ENCODE measurements around the gene NOP14. TPM values are rescaled to one million over a fixed set of nuclear protein-coding genes. Genes with fewer than 3 reads are reported as not detected.

The NOP14 gene
- total and polyA plus RNA-seq, 2 donors (not counting 3 experiments of a cell fraction or from before 2014, with no cell fraction given): 9.5 to 45.2 TPM

GRCh38 chr4:2898001-2898400, 65.2 kb downstream of the NOP14 start:
- intact Hi-C loops (cut with micrococcal nuclease): no loop called here
- FAIRE-seq: no peak
- no TSS peak for BruUV-seq (replicated peaks)

GRCh38 chr4:2893772-2894171, 69.4 kb downstream of the NOP14 start:
- Histone ChIP-seq H3K9me3 (replicated peaks; ENCODE audit: control insufficient read depth, insufficient read depth, low read length) (no peaks in the 10 kb centered on the region), H3K9me1 (replicated peaks; ENCODE audit: control insufficient read depth, extremely low read depth, insufficient read depth, low read length) (no peaks in the 10 kb centered on the region), H3K9ac (replicated peaks; ENCODE audit: extremely low read depth, insufficient read depth, low read length) (no peak overlapping the region), H2AFZ (ENCODE audit: low read depth, low read length) (no peak overlapping the region), H3K4me1 (ENCODE audit: control insufficient read depth, extremely low read depth, insufficient read depth, low read length) (no peaks in the 10 kb centered on the region), H3K27ac (ENCODE audit: insufficient read depth, low read depth, low read length) (no peak overlapping the region), H3K79me2 (ENCODE audit: control insufficient read depth, insufficient read depth, low read length) (peaks cover 3% of the 10 kb centered on the region), H3K36me3 (ENCODE audit: control insufficient read depth in 2 of 2, extremely low read depth in 1 of 2, insufficient read depth in 2 of 2, low read length in 2 of 2) (peaks cover 12 to 23% of the 10 kb centered on the region in 2 experiments), H3K27me3 (ENCODE audit: control insufficient read depth in 2 of 2, insufficient read depth in 2 of 2, low read length in 2 of 2) (no peaks in the 10 kb centered on the region), H3K4me3 (replicated peaks in 1 of 3; ENCODE audit: insufficient read depth in 1 of 3, low read depth in 1 of 3, low read length in 3 of 3) (no peak overlapping the region), H4K20me1 (replicated peaks; ENCODE audit: control insufficient read depth, extremely low read depth, insufficient read depth, low read length) (no peaks in the 10 kb centered on the region), H3K4me2 (ENCODE audit: insufficient read depth, low read length) (no peak overlapping the region)
- dilution Hi-C loops (cut with MboI; ENCODE audit: extremely low pct_ligation_motif_present, low sequenced_read_pairs): no loop called here
- intact Hi-C loops (cut with micrococcal nuclease): no loop called here
- no TSS peak for BruUV-seq (replicated peaks)
- FAIRE-seq: no peak
- DNase-seq (ENCODE audit: low read depth, low spot score): peak; percentile 74
- ChIA-PET POLR2A (no interaction called here), CTCF (interaction anchor here (0.8 to 1.0 kb wide), 2 partner anchors 8 to 36 kb away, joined by 3 read pairs; no protein-coding TSS in a partner anchor)
- TF ChIP-seq MAX (IDR thresholded peaks at IDR 0.05; ENCODE audit: insufficient read depth, insufficient read length): no peak
- no peak for TF ChIP-seq GATA2 (IDR thresholded peaks at IDR 0.05; ENCODE audit: insufficient read depth, insufficient read length, low read depth, low read length)

More at GRCh38 chr4:2898001-2898400, 65.2 kb downstream of the NOP14 start:
- Histone ChIP-seq H3K4me3 (replicated peaks in 1 of 3; ENCODE audit: insufficient read depth in 1 of 3, low read depth in 1 of 3, low read length in 3 of 3) (no peak overlapping the region), H3K4me1 (ENCODE audit: control insufficient read depth, extremely low read depth, insufficient read depth, low read length) (peaks cover 18% of the 10 kb centered on the region), H3K4me2 (ENCODE audit: insufficient read depth, low read length) (no peak overlapping the region), H3K27me3 (ENCODE audit: control insufficient read depth in 2 of 2, insufficient read depth in 2 of 2, low read length in 2 of 2) (no peaks in the 10 kb centered on the region), H3K36me3 (ENCODE audit: control insufficient read depth in 2 of 2, extremely low read depth in 1 of 2, insufficient read depth in 2 of 2, low read length in 2 of 2) (peaks cover 26 to 40% of the 10 kb centered on the region in 2 experiments), H3K9me1 (replicated peaks; ENCODE audit: control insufficient read depth, extremely low read depth, insufficient read depth, low read length) (no peaks in the 10 kb centered on the region), H4K20me1 (replicated peaks; ENCODE audit: control insufficient read depth, extremely low read depth, insufficient read depth, low read length) (no peaks in the 10 kb centered on the region), H2AFZ (ENCODE audit: low read depth, low read length) (no peak overlapping the region), H3K79me2 (ENCODE audit: control insufficient read depth, insufficient read depth, low read length) (no peaks in the 10 kb centered on the region), H3K9ac (replicated peaks; ENCODE audit: extremely low read depth, insufficient read depth, low read length) (no peak overlapping the region), H3K9me3 (replicated peaks; ENCODE audit: control insufficient read depth, insufficient read depth, low read length) (no peaks in the 10 kb centered on the region), H3K27ac (ENCODE audit: insufficient read depth, low read depth, low read length) (no peak overlapping the region)
- dilution Hi-C loops (cut with MboI; ENCODE audit: extremely low pct_ligation_motif_present, low sequenced_read_pairs): no loop called here
- TF ChIP-seq FOS (IDR thresholded peaks at IDR 0.05; ENCODE audit: borderline replicate concordance, insufficient read depth, low read length): no peak
- ChIA-PET CTCF (no interaction called here), POLR2A (no interaction called here)
- DNase-seq (ENCODE audit: low read depth, low spot score): no peak

All from endothelial cell of umbilical vein (primary cell).